ENCODE data around the gene CDH4. TPM values are rescaled to one million over a fixed set of nuclear protein-coding genes. Genes with fewer than 3 reads are reported as not detected.

The CDH4 gene
- total and polyA plus RNA-seq, 2 of the 13 experiments (the other 11 are each of a cell fraction or from before 2014, with no cell fraction given) = not detected

DNA sequence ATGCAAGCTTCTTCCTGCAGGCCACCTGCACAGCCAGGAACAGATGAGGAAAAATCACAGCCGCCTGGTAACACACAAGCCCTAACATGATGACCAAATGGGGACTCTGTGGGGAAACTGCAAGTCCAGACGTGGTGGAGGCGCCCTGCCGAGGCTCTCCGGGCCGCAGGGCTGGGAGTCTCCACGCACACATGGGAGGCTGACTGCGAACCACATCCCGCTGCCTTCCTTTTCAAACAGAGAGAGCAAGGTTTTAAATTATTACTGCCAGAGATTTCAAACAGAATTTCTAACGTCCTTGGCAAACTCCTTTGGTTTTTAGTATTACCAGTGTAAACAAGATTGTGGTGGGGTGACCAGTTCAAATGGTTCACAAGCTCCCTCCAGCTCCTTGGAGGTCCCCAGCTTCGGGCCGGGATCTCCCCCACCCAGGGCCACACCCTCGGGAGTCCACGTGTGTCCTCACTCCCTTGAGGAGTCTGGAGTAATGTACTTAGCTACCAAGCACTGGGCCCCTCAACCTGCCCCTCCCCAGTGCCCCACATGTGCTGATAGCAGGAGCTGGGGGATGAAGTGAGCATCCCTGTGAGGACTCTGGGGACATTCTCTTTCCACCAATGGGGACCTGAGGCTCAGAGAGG, 560.9 kb downstream of the CDH4 start:
- 6% methylated on average over 9 of the region's 14 CpGs for WGBS (ENCODE audit: low lambda C conversion rate)
- BruUV-seq (replicated peaks) = no TSS peak
- H3K4me3 ChIP-seq (replicated peaks in 1 of 3; ENCODE audit: insufficient read depth in 1 of 3, low read depth in 2 of 3, low read length in 3 of 3) = no peak overlapping the region
- H4K20me1 ChIP-seq (ENCODE audit: insufficient read depth, low read length) = peaks cover 3% of the 10 kb centered on the region; the same call in 1 of the 2 replicates
- H3K27ac ChIP-seq (ENCODE audit: extremely low read length, insufficient read depth, low read length) = no peak overlapping the region
- no peaks in the 10 kb centered on the region for H3K79me2 ChIP-seq (ENCODE audit: insufficient read depth, low read length)
- FAIRE-seq (no peak), ATAC-seq (no peak), DNase-seq (ENCODE audit: low spot score) (no peak)
- TF ChIP-seq CTCF (CRISPR knock-in tag; IDR thresholded peaks at IDR 0.05) (no peak), HOXD1 (CRISPR knock-in tag; IDR thresholded peaks at IDR 0.05) (no peak), PHB2 (IDR thresholded peaks at IDR 0.05; ENCODE audit: partially characterized antibody) (no peak), SMARCE1 (IDR thresholded peaks at IDR 0.05; ENCODE audit: borderline replicate concordance) (no peak), RBAK (CRISPR knock-in tag; IDR thresholded peaks at IDR 0.05) (no peak), KLF16 (CRISPR knock-in tag; IDR thresholded peaks at IDR 0.05) (no peak), SATB2 (CRISPR knock-in tag; IDR thresholded peaks at IDR 0.05) (no peak), ZNF512 (CRISPR knock-in tag; IDR thresholded peaks at IDR 0.05) (no peak), ZC3H4 (CRISPR knock-in tag; IDR thresholded peaks at IDR 0.05; ENCODE audit: borderline replicate concordance) (no peak), ZNF234 (CRISPR knock-in tag; conservative IDR thresholded peaks at IDR 0.05) (no peak), ZZZ3 (CRISPR knock-in tag; IDR thresholded peaks at IDR 0.05; ENCODE audit: borderline replicate concordance) (no peak), ZFP36L2 (CRISPR knock-in tag; IDR thresholded peaks at IDR 0.05) (no peak), MNT (IDR thresholded peaks at IDR 0.05) (no peak), HCFC1 (IDR thresholded peaks at IDR 0.05; ENCODE audit: low read depth, low read length) (no peak), TEAD3 (CRISPR knock-in tag; optimal IDR thresholded peaks at IDR 0.05; ENCODE audit: borderline replicate concordance) (no peak), ZNF180 (CRISPR knock-in tag; IDR thresholded peaks at IDR 0.05; ENCODE audit: borderline replicate concordance, low read depth) (no peak)
- TF ChIP-seq, protein P1, sequence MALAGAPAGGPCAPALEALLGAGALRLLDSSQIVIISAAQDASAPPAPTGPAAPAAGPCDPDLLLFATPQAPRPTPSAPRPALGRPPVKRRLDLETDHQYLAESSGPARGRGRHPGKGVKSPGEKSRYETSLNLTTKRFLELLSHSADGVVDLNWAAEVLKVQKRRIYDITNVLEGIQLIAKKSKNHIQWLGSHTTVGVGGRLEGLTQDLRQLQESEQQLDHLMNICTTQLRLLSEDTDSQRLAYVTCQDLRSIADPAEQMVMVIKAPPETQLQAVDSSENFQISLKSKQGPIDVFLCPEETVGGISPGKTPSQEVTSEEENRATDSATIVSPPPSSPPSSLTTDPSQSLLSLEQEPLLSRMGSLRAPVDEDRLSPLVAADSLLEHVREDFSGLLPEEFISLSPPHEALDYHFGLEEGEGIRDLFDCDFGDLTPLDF (CRISPR knock-in tag; IDR thresholded peaks at IDR 0.05) = no peak
- H3K36me3 ChIP-seq (replicated peaks in 1 of 2; ENCODE audit: control insufficient read depth in 1 of 2, insufficient read depth in 2 of 2, low read length in 2 of 2) = no peaks in the 10 kb centered on the region
- ChIA-PET CTCF (ENCODE audit: low intra/inter-chr PET ratio, low total read pairs) (no interaction called here), POLR2A (no interaction called here)
- intact Hi-C loops (cut with micrococcal nuclease; ENCODE audit: unreplicated experiment) = no loop called here
- H3K4me2 ChIP-seq (ENCODE audit: low read depth, low read length) = no peak overlapping the region
- H3K9ac ChIP-seq (ENCODE audit: insufficient read depth, low read depth, low read length) = no peak overlapping the region
- H3K4me1 ChIP-seq (ENCODE audit: insufficient read depth, low read length) = no peaks in the 10 kb centered on the region
- H2AFZ ChIP-seq (ENCODE audit: low read length) = no peak overlapping the region
- H3K9me3 ChIP-seq (ENCODE audit: low read length) = no peaks in the 10 kb centered on the region
- in situ Hi-C loops (cut with HindIII; ENCODE audit: extremely low pct_ligation_motif_present, low pct_unique_long_range_greater_than_20kb) = no loop called here
- peaks cover 48 to 97% of the 10 kb centered on the region in 2 experiments for H3K27me3 ChIP-seq (ENCODE audit: control insufficient read depth in 1 of 2, insufficient read depth in 2 of 2, low read length in 2 of 2)

Data from HepG2 (cell line).